Measurements from ENCODE around the gene ACTL6B.

DNA sequence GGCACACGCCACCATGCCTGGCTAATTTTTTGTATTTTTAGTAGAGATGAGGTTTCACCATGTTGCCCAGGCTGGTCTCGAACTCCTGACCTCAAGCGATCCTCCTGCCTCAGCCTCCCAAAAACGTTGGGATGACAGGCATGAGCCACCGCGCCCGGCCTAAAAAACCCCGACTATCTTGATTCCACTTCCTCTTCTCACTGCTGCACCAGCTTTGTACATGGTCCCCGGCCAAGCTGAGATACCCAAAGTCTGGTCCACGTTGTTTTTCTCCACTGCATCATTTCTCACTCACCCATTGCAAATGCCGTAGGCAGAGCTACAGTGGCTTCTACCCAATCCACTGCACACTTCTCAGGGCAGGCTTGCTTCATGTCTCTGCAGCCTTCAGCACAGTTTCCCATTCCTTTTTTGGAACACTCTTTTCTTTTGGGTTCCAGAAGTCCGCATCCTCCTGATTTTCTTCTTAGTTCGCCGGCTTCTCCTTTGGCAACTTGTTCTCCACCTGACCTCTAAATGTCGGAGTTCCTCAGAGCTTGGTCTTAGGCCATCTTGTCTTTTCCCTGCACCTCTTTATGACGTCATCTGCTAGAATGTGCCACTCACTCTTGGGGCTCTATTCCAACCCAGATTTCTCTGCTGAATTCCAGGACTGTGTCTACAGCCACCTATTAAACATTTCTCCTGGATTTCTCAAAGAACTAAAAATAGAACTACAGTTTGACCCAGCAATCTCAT lies 11.3 kb upstream of the ACTL6B start:
- TF ChIP-seq CTCF (IDR thresholded peaks at IDR 0.05; ENCODE audit: low read depth, low read length, missing input control) (no peak), SP1 (IDR thresholded peaks at IDR 0.05) (no peak), FOXA1 (IDR thresholded peaks at IDR 0.05) (no peak), YY1 (IDR thresholded peaks at IDR 0.05) (no peak), GABPA (IDR thresholded peaks at IDR 0.05 in 1 of 2, conservative IDR thresholded peaks at IDR 0.05 in 1 of 2) (no peak)
- TF ChIP-seq, protein P1, sequence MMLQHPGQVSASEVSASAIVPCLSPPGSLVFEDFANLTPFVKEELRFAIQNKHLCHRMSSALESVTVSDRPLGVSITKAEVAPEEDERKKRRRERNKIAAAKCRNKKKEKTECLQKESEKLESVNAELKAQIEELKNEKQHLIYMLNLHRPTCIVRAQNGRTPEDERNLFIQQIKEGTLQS (IDR thresholded peaks at IDR 0.05) = no peak
- TF ChIP-seq, protein P2, sequence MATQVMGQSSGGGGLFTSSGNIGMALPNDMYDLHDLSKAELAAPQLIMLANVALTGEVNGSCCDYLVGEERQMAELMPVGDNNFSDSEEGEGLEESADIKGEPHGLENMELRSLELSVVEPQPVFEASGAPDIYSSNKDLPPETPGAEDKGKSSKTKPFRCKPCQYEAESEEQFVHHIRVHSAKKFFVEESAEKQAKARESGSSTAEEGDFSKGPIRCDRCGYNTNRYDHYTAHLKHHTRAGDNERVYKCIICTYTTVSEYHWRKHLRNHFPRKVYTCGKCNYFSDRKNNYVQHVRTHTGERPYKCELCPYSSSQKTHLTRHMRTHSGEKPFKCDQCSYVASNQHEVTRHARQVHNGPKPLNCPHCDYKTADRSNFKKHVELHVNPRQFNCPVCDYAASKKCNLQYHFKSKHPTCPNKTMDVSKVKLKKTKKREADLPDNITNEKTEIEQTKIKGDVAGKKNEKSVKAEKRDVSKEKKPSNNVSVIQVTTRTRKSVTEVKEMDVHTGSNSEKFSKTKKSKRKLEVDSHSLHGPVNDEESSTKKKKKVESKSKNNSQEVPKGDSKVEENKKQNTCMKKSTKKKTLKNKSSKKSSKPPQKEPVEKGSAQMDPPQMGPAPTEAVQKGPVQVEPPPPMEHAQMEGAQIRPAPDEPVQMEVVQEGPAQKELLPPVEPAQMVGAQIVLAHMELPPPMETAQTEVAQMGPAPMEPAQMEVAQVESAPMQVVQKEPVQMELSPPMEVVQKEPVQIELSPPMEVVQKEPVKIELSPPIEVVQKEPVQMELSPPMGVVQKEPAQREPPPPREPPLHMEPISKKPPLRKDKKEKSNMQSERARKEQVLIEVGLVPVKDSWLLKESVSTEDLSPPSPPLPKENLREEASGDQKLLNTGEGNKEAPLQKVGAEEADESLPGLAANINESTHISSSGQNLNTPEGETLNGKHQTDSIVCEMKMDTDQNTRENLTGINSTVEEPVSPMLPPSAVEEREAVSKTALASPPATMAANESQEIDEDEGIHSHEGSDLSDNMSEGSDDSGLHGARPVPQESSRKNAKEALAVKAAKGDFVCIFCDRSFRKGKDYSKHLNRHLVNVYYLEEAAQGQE (IDR thresholded peaks at IDR 0.05) = no peak

Measured in liver (tissue), 3 donors.